D341Med (cell line): ENCODE measurements around the gene SREK1IP1.

ENCODE experiments used
- DNase-seq: peaks from one replicate; pipeline ENCODE4 v3.0.0; 2012; ENCODE audit warnings: low spot score

SREK1IP1 gene

DNA sequence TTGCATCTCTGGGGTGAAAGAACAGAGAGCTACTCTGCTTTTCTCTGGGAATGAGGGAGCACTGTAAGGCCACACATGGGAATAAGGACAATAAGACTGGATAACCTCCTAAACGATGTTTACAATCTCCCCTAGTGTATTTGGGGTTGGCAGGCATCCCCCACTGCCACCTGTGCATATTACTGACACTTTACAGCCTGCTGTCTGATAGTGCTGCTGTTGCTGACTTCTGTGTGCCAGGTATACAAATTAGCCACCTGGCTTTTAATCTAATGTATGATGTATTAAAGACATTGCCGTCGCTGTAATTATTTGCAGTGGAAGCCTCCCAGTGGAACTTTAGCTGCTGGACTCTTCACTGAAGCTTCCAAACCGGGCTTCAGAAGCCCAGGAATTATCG, 82.6 kb downstream of the SREK1IP1 start:
- DNase-seq: no peak

GRCh38 chr5:64682608-64683007, 85.9 kb downstream of the SREK1IP1 start:
- DNase-seq: no peak

DNA sequence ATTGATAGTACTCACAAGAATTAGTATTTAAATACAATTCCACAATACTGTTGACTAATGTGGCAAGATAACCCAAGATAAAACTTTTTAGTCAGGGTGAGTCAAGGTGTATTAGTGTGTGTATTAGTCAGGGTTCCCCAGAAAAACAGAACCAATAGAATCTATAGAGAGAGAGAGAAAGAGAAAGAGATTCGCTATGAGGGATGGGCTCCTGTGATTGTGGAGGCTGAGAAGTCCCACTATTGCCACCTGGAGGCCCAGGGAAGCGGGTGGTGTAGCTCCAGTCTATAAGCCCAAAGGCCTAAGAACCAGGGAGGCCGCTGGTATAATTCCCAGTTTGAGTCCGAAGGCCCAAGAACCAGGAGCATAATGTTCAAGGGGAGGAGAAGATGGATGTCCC, 88.2 kb downstream of the SREK1IP1 start:
- DNase-seq: peak; percentile 34

DNA sequence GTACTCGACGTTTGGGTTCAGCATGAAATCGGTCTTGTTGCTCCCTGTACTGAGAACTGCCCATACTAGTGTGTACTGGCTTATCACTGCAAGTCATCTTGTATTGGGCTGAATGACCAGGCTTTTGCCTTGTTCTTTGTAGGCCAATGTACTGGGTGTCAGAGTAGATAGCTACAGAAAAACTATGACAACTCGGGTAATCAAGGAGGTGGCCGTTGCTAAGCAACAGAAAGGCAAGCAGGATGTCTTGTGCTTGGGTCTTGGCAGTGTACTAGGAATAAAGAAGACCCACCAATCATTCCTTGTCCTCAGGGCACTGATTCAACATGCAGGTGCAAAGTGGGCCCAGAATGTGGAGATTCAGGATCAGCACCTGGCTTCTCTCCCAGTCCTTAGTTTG, 90.1 kb downstream of the SREK1IP1 start:
- no peak for DNase-seq

DNA sequence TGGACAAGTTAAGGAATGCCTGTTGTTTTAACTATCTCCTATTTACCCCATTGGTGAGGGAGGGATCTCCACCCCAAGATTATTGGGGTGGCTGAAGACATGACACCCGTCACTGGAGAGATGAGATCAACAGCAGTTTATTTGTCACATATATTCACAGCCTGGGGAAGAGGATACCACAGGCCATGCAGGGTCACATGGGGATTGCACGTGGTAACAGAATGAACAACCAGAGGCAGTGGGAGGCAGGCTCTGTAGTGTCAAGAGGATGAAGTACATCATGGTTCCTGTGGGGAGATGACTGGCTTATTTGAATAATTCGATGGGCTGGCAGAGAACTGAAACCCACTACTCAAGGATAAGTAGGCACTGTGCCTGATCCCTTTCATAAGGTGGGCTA, 96.8 kb downstream of the SREK1IP1 start:
- no peak for DNase-seq

DNA sequence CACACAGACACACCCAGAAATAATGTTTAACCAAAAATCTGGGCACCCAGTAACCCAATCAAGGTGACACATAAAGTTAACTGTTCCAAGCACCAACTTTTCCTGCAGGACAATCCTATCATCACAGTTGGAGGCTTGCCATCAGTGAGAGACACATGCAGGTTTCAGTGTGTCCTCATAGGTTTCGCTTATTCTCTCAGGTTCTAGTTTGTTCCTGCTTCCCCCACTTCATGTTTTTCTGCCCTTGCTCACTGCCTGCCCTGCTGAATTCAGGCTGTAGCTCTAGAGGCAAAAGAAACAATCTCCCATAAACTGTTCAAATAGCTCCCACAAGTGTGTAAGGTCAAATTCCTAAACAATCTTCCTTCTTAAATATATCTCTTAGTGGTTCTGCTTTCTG, 98.2 kb downstream of the SREK1IP1 start:
- no peak for DNase-seq
